GM18505 (cell line): ENCODE results near the gene PLK1.

Experiments used
- ATAC-seq: cut with Tn5 transposase; IDR thresholded peaks from one replicate; pipeline ENCODE4 v1.9.1; 2021; ENCODE audit not compliant: unreplicated experiment
- POLR2A ChIP-seq: IDR thresholded peaks from 4 replicates; pipeline ENCODE4 v1.6.1; 2011; ENCODE audit warnings: borderline replicate concordance; ENCODE audit not compliant: insufficient read depth, insufficient read length; ENCODE audit errors: extremely low read depth

The PLK1 gene

GRCh38 chr16:23691483-23692189, 12.9 kb downstream of the PLK1 start:
- ATAC-seq = no peak
- TF ChIP-seq POLR2A = no peak

- TF ChIP-seq POLR2A = no peak
- ATAC-seq = no peak
Observed at GRCh38 chr16:23692190-23692837, 13.6 kb downstream of the PLK1 start.

- TF ChIP-seq POLR2A = no peak
- ATAC-seq = no peak
Observed at GRCh38 chr16:23694265-23694643, 15.6 kb downstream of the PLK1 start.

GRCh38 chr16:23694644-23695373, 16.1 kb downstream of the PLK1 start:
- no peak for ATAC-seq
- TF ChIP-seq POLR2A = no peak

- TF ChIP-seq POLR2A = no peak
- no peak for ATAC-seq
Observed at GRCh38 chr16:23695756-23696155, 17.1 kb downstream of the PLK1 start.

- ATAC-seq = no peak
- no peak for TF ChIP-seq POLR2A
Observed at GRCh38 chr16:23699100-23699499, 20.4 kb downstream of the PLK1 start.

GRCh38 chr16:23700093-23700492, 21.4 kb downstream of the PLK1 start:
- no peak for TF ChIP-seq POLR2A
- ATAC-seq = no peak

GRCh38 chr16:23700509-23700908, 21.8 kb downstream of the PLK1 start:
- ATAC-seq = no peak
- no peak for TF ChIP-seq POLR2A

GRCh38 chr16:23701045-23701444, 22.4 kb downstream of the PLK1 start:
- no peak for TF ChIP-seq POLR2A
- no peak for ATAC-seq

GRCh38 chr16:23702951-23703350, 24.3 kb downstream of the PLK1 start:
- no peak for ATAC-seq

DNA sequence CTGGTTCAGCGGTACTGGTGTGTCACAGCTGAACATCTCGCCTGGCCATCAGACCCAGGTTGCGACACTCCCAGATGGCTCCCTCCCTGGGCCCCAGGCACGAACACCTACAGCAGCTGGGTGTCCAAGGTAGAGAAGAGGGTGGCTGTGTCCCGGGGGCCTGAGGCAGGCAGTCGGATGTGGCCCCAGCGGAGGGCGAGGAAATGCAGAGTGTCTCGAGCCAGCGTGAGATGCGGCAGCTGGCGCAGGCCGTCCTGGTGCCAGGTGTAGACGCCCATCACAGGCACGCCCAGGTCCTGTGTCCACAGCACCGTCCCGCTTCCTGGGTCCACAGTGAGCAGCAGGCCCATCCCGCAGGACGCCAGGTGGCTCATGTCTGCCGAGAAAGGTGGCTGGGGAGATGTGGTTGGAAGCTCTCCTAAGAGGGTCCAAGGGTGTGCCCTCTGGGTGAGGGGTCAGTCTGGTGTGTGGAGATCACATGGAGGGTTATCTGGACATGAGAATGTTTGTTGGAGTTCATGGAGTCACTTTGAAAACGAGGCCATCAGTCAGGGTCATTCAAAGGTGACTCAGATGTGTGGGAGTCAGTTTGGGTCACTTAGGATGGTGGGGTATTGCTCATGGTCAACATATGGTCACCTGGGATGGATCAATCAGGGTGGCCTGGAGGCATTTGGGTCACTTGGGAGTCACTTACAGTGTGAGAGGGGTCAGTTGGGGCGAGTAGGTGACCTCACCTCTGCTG, 26.3 kb downstream of the PLK1 start:
- no peak for ATAC-seq
- no peak for TF ChIP-seq POLR2A

More at GRCh38 chr16:23702951-23703350, 24.3 kb downstream of the PLK1 start:
- TF ChIP-seq POLR2A = no peak

DNA sequence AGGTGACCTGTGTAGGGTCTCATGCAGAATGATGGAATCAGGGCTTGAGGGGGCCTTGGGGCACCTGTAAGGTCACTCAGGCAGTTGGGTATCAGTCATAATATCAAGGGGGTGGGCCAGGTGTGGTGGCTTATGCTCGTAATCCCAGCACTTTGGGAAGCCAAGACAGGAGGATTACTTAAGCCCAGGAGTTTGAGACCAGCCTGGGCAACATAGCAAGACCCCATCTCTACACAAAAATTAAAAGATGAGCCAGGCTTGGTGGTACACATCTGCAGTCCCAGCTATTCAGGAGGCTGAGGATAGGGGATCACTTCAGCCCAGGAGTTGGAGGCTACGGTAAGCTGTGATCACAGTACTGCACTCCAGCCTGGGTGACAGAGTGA, 26.8 kb downstream of the PLK1 start:
- no peak for ATAC-seq
- no peak for TF ChIP-seq POLR2A

GRCh38 chr16:23706439-23706838, 27.8 kb downstream of the PLK1 start:
- no peak for TF ChIP-seq POLR2A
- no peak for ATAC-seq
